Suprapubic skin (tissue), 3 donors: ENCODE measurements around the gene STON2.

Source experiments
- POLR2A ChIP-seq, 2 donors: fragments of 450-650 bp; IDR thresholded peaks; one replicate each; pipeline ENCODE4 v1.6.1; 2017; ENCODE audit warnings: antibody characterized with exemption in 2 of 2, mild to moderate bottlenecking in 2 of 2, moderate library complexity in 2 of 2
- TF ChIP-seq, protein P1 (sequence below), 2 donors: fragments of 200-600 bp in 1 of 2; fragments of 450-650 bp in 1 of 2; sonication (generic) in 1 of 2; IDR thresholded peaks; one replicate each; pipeline ENCODE4 v1.5.1; 2016 to 2019; ENCODE audit warnings: antibody characterized with exemption in 2 of 2, mild to moderate bottlenecking in 1 of 2, moderate library complexity in 1 of 2

DNA sequence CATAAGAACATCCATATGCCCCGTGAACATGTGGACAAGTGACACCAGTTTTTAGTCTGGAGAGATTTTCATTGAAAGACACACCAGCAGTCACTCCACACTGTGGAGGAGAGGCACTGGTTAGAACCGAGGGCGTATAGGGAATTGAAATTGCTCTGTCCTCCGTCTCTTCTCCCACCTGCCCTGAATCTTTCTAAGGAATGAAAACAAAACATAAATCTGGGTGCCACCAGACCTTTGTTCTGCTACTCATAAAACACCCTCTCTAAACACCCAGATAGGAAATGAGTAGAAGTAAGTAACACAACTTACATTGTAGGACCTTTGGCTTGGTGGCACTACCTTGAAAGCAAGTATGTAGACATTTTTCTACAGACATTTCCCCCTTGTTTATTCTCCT, 37.1 kb upstream of the STON2 start:
- TF ChIP-seq, protein P1, sequence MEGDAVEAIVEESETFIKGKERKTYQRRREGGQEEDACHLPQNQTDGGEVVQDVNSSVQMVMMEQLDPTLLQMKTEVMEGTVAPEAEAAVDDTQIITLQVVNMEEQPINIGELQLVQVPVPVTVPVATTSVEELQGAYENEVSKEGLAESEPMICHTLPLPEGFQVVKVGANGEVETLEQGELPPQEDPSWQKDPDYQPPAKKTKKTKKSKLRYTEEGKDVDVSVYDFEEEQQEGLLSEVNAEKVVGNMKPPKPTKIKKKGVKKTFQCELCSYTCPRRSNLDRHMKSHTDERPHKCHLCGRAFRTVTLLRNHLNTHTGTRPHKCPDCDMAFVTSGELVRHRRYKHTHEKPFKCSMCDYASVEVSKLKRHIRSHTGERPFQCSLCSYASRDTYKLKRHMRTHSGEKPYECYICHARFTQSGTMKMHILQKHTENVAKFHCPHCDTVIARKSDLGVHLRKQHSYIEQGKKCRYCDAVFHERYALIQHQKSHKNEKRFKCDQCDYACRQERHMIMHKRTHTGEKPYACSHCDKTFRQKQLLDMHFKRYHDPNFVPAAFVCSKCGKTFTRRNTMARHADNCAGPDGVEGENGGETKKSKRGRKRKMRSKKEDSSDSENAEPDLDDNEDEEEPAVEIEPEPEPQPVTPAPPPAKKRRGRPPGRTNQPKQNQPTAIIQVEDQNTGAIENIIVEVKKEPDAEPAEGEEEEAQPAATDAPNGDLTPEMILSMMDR (IDR thresholded peaks at IDR 0.05): no peak
- TF ChIP-seq POLR2A (IDR thresholded peaks at IDR 0.05): no peak
